Neural progenitor cell (in vitro differentiated cells): ENCODE data around the gene ZNF664. TPM values are rescaled to one million over a fixed set of nuclear protein-coding genes. Genes with fewer than 3 reads are reported as not detected.

ENCODE experiments used
- DNase-seq: peaks from one replicate; pipeline ENCODE4 v3.0.0-alpha.2; 2016; ENCODE audit warnings: low spot score
- H2AFZ ChIP-seq: fragments of 200-600 bp; sonication (generic); replicated peaks from 2 replicates; pipeline ENCODE4 v1.6.1; 2016; ENCODE audit warnings: antibody characterized with exemption
- H3F3A ChIP-seq: fragments of 200-600 bp; sonication (generic); 2 replicates; pipeline ENCODE4 v1.6.1; 2016; ENCODE audit warnings: antibody characterized with exemption, low read depth
- H3K27ac ChIP-seq: fragments of 200-600 bp; sonication (generic); 2 replicates; pipeline ENCODE4 v1.5.1; 2016; ENCODE audit warnings: mild to moderate bottlenecking
- H3K27me3 ChIP-seq: fragments of 200-600 bp; sonication (generic); 2 replicates; pipeline ENCODE4 v1.6.1; 2016; ENCODE audit warnings: mild to moderate bottlenecking, moderate library complexity
- H3K36me3 ChIP-seq: fragments of 200-600 bp; sonication (generic); 2 replicates; pipeline ENCODE4 v1.5.1; 2016
- H3K4me1 ChIP-seq: fragments of 200-600 bp; sonication (generic); 2 replicates; pipeline ENCODE4 v1.6.1; 2016; ENCODE audit warnings: mixed run types
- H3K4me2 ChIP-seq: fragments of 200-600 bp; sonication (generic); 2 replicates; pipeline ENCODE4 v1.6.1; 2016
- H3K4me3 ChIP-seq: fragments of 200-600 bp; sonication (generic); 2 replicates; pipeline ENCODE4 v1.5.1; 2016
- H3K79me2 ChIP-seq: fragments of 200-600 bp; sonication (generic); 2 replicates; pipeline ENCODE4 v1.6.1; 2016; ENCODE audit warnings: low read depth
- H3K9ac ChIP-seq: fragments of 200-600 bp; sonication (generic); 2 replicates; pipeline ENCODE4 v1.6.1; 2016
- H3K9me3 ChIP-seq: fragments of 200-600 bp; sonication (generic); 2 replicates; pipeline ENCODE4 v1.5.1; 2016; ENCODE audit warnings: low read depth
- H4K20me1 ChIP-seq: fragments of 200-600 bp; sonication (generic); 2 replicates; pipeline ENCODE4 v1.6.1; 2016; ENCODE audit warnings: low read depth
- H3K27ac Mint-ChIP-seq: 3 replicates; pipeline ENCODE4 v1.8.0; 2021; ENCODE audit warnings: mixed read lengths
- H3K27me3 Mint-ChIP-seq: 2 replicates; pipeline ENCODE4 v1.8.0; 2022; ENCODE audit warnings: low read depth, mild to moderate bottlenecking, inconsistent platforms, moderate library complexity, mixed read lengths; ENCODE audit not compliant: insufficient read depth
- H3K36me3 Mint-ChIP-seq: 3 replicates; pipeline ENCODE4 v1.8.0; 2021; ENCODE audit warnings: mixed read lengths
- H3K4me1 Mint-ChIP-seq: 3 replicates; pipeline ENCODE4 v1.8.0; 2021; ENCODE audit warnings: mixed read lengths
- H3K4me3 Mint-ChIP-seq: 3 replicates; pipeline ENCODE4 v1.8.0; 2021; ENCODE audit warnings: mild to moderate bottlenecking, moderate library complexity, mixed read lengths
- H3K9me3 Mint-ChIP-seq: 3 replicates; pipeline ENCODE4 v1.8.0; 2020; ENCODE audit warnings: mixed read lengths
- CTCF ChIP-seq: fragments of 200-600 bp; sonication (generic); IDR thresholded peaks from 2 replicates; pipeline ENCODE4 v1.5.1; 2017; ENCODE audit warnings: antibody characterized with exemption, mild to moderate bottlenecking
- EZH2 ChIP-seq: fragments of 200-600 bp; sonication (generic); IDR thresholded peaks from 2 replicates; pipeline ENCODE4 v1.6.1; 2017; ENCODE audit warnings: antibody characterized with exemption, mild to moderate bottlenecking, moderate library complexity
- EZH2phosphoT487 ChIP-seq: fragments of 200-600 bp; sonication (generic); IDR thresholded peaks from 2 replicates; pipeline ENCODE4 v1.6.1; 2017; ENCODE audit warnings: antibody characterized with exemption
- total RNA-seq: library from RNA; depleted of rRNA; stranded (reverse); fragments of >200 nt; gene quantifications from 2 replicates; pipeline ENCODE4 v1.2.3, GENCODE V29; 2015; ENCODE audit warnings: low replicate concordance

Gene ZNF664
- total RNA-seq, 1 donor from 2014 or later = 172 TPM

GRCh38 chr12:124040737-124041136, 67.7 kb downstream of the ZNF664 start:
- no peaks in the 10 kb centered on the region for H3K79me2 ChIP-seq
- DNase-seq = no peak
- H3K27me3 ChIP-seq = no peaks in the 10 kb centered on the region
- Mint-ChIP-seq H3K4me3 (no peak overlapping the region), H3K9me3 (peaks cover 9% of the 10 kb centered on the region), H3K4me1 (peaks cover 56% of the 10 kb centered on the region), H3K27me3 (peaks cover 13% of the 10 kb centered on the region), H3K27ac (no peak overlapping the region), H3K36me3 (peaks cover 2% of the 10 kb centered on the region)
- H3F3A ChIP-seq = peaks cover 33% of the 10 kb centered on the region
- no peak overlapping the region for H2AFZ ChIP-seq
- no peak overlapping the region for H3K27ac ChIP-seq
- H3K4me3 ChIP-seq = no peak overlapping the region
- no peak overlapping the region for H3K9ac ChIP-seq
- TF ChIP-seq EZH2phosphoT487 (no peak), EZH2 (no peak), CTCF (no peak)
- no peaks in the 10 kb centered on the region for H3K36me3 ChIP-seq
- H3K9me3 ChIP-seq = no peaks in the 10 kb centered on the region
- H3K4me2 ChIP-seq = no peak overlapping the region
- H4K20me1 ChIP-seq = no peaks in the 10 kb centered on the region
- H3K4me1 ChIP-seq = peaks cover 32% of the 10 kb centered on the region

GRCh38 chr12:124041907-124042306, 68.9 kb downstream of the ZNF664 start:
- no peak for DNase-seq
- Histone ChIP-seq H3K9me3 (no peaks in the 10 kb centered on the region), H3K4me3 (no peak overlapping the region), H3K79me2 (no peaks in the 10 kb centered on the region), H3F3A (peaks cover 30% of the 10 kb centered on the region), H3K27ac (no peak overlapping the region), H3K9ac (no peak overlapping the region), H3K27me3 (no peaks in the 10 kb centered on the region), H3K4me2 (no peak overlapping the region), H3K36me3 (peaks cover 4% of the 10 kb centered on the region), H4K20me1 (no peaks in the 10 kb centered on the region), H3K4me1 (peaks cover 31% of the 10 kb centered on the region), H2AFZ (no peak overlapping the region)
- Mint-ChIP-seq H3K4me3 (no peak overlapping the region), H3K36me3 (peaks cover 6% of the 10 kb centered on the region), H3K27me3 (peaks cover 11% of the 10 kb centered on the region), H3K9me3 (peaks cover 13% of the 10 kb centered on the region), H3K4me1 (peaks cover 50% of the 10 kb centered on the region), H3K27ac (no peak overlapping the region)
- TF ChIP-seq EZH2 = no peak

GRCh38 chr12:124044021-124044420, 71.0 kb downstream of the ZNF664 start:
- Mint-ChIP-seq H3K4me3 (no peak overlapping the region), H3K4me1 (peaks cover 38% of the 10 kb centered on the region), H3K27me3 (peaks cover 2% of the 10 kb centered on the region), H3K36me3 (peaks cover 14% of the 10 kb centered on the region), H3K27ac (peak overlapping the region; percentile 13), H3K9me3 (peaks cover 24% of the 10 kb centered on the region)
- H2AFZ ChIP-seq = no peak overlapping the region
- TF ChIP-seq CTCF (no peak), EZH2 (no peak), EZH2phosphoT487 (no peak)
- no peaks in the 10 kb centered on the region for H4K20me1 ChIP-seq
- peaks cover 4% of the 10 kb centered on the region for H3K36me3 ChIP-seq
- H3K79me2 ChIP-seq = no peaks in the 10 kb centered on the region
- H3K9me3 ChIP-seq = no peaks in the 10 kb centered on the region
- no peak overlapping the region for H3K27ac ChIP-seq
- H3K4me2 ChIP-seq = no peak overlapping the region
- H3K9ac ChIP-seq = no peak overlapping the region
- H3K4me3 ChIP-seq = no peak overlapping the region
- H3F3A ChIP-seq = peaks cover 20% of the 10 kb centered on the region
- no peak for DNase-seq
- H3K27me3 ChIP-seq = no peaks in the 10 kb centered on the region
- H3K4me1 ChIP-seq = peaks cover 26% of the 10 kb centered on the region

GRCh38 chr12:124044809-124045321, 71.8 kb downstream of the ZNF664 start:
- Histone ChIP-seq H3K27ac (no peak overlapping the region), H3K36me3 (peaks cover 4% of the 10 kb centered on the region), H3F3A (peaks cover 14% of the 10 kb centered on the region), H3K27me3 (no peaks in the 10 kb centered on the region), H3K4me1 (peaks cover 26% of the 10 kb centered on the region), H3K4me2 (peak overlapping the region; percentile 42), H3K79me2 (no peaks in the 10 kb centered on the region), H3K4me3 (no peak overlapping the region), H3K9ac (no peak overlapping the region), H3K9me3 (no peaks in the 10 kb centered on the region), H4K20me1 (no peaks in the 10 kb centered on the region), H2AFZ (no peak overlapping the region)
- TF ChIP-seq EZH2 = no peak
- no peak for TF ChIP-seq CTCF
- no peak for TF ChIP-seq EZH2phosphoT487
- Mint-ChIP-seq H3K4me1 (peaks cover 31% of the 10 kb centered on the region), H3K4me3 (no peak overlapping the region), H3K27me3 (peaks cover 2% of the 10 kb centered on the region), H3K9me3 (peaks cover 28% of the 10 kb centered on the region), H3K27ac (no peak overlapping the region), H3K36me3 (peaks cover 17% of the 10 kb centered on the region)
- peak; percentile 20 for DNase-seq
